Measurements from ENCODE around the gene OR2B3.

DNA sequence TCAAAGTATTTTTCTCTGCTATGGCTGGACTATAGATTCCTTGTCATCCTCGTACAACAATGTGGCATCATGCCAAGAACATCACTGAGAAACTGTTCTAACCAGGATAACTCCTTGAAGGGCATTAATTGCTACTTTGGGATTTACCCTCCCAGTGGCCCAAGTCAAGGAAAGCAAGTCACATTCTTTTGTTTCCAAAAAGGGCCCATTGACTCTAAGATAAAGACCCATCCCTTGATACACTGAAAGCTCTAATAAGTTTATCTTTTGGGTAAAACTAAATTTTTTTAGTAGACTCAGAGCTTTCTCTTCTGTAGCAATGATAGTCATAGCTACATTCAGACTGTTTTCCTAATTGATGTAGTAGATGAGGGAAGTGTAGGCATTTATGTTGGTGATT lies 20.6 kb upstream of the OR2B3 start, which contains the start of gene OR2J3:
- TF ChIP-seq REST (IDR thresholded peaks at IDR 0.05; ENCODE audit: unreplicated experiment) (no peak), EZH2phosphoT487 (IDR thresholded peaks at IDR 0.05; ENCODE audit: unreplicated experiment) (no peak), EZH2 (IDR thresholded peaks at IDR 0.05; ENCODE audit: low read depth, unreplicated experiment) (no peak), ZNF114 (CRISPR knock-in tag; IDR thresholded peaks at IDR 0.05) (no peak), JUNB (IDR thresholded peaks at IDR 0.05; ENCODE audit: unreplicated experiment) (no peak), POLR2AphosphoS5 (IDR thresholded peaks at IDR 0.05; ENCODE audit: low read depth) (no peak), CREB1 (CRISPR knock-in tag; IDR thresholded peaks at IDR 0.05; ENCODE audit: low read depth) (no peak), STAT1 (IDR thresholded peaks at IDR 0.05; ENCODE audit: unreplicated experiment) (no peak), NANOG (IDR thresholded peaks at IDR 0.05; ENCODE audit: borderline replicate concordance) (no peak), ZNF331 (CRISPR knock-in tag; IDR thresholded peaks at IDR 0.05; ENCODE audit: low read depth) (no peak)
- TF ChIP-seq, protein P1, sequence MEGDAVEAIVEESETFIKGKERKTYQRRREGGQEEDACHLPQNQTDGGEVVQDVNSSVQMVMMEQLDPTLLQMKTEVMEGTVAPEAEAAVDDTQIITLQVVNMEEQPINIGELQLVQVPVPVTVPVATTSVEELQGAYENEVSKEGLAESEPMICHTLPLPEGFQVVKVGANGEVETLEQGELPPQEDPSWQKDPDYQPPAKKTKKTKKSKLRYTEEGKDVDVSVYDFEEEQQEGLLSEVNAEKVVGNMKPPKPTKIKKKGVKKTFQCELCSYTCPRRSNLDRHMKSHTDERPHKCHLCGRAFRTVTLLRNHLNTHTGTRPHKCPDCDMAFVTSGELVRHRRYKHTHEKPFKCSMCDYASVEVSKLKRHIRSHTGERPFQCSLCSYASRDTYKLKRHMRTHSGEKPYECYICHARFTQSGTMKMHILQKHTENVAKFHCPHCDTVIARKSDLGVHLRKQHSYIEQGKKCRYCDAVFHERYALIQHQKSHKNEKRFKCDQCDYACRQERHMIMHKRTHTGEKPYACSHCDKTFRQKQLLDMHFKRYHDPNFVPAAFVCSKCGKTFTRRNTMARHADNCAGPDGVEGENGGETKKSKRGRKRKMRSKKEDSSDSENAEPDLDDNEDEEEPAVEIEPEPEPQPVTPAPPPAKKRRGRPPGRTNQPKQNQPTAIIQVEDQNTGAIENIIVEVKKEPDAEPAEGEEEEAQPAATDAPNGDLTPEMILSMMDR (conservative IDR thresholded peaks at IDR 0.05; ENCODE audit: low read depth in 2 of 2): no peak
- TF ChIP-seq, protein P2, sequence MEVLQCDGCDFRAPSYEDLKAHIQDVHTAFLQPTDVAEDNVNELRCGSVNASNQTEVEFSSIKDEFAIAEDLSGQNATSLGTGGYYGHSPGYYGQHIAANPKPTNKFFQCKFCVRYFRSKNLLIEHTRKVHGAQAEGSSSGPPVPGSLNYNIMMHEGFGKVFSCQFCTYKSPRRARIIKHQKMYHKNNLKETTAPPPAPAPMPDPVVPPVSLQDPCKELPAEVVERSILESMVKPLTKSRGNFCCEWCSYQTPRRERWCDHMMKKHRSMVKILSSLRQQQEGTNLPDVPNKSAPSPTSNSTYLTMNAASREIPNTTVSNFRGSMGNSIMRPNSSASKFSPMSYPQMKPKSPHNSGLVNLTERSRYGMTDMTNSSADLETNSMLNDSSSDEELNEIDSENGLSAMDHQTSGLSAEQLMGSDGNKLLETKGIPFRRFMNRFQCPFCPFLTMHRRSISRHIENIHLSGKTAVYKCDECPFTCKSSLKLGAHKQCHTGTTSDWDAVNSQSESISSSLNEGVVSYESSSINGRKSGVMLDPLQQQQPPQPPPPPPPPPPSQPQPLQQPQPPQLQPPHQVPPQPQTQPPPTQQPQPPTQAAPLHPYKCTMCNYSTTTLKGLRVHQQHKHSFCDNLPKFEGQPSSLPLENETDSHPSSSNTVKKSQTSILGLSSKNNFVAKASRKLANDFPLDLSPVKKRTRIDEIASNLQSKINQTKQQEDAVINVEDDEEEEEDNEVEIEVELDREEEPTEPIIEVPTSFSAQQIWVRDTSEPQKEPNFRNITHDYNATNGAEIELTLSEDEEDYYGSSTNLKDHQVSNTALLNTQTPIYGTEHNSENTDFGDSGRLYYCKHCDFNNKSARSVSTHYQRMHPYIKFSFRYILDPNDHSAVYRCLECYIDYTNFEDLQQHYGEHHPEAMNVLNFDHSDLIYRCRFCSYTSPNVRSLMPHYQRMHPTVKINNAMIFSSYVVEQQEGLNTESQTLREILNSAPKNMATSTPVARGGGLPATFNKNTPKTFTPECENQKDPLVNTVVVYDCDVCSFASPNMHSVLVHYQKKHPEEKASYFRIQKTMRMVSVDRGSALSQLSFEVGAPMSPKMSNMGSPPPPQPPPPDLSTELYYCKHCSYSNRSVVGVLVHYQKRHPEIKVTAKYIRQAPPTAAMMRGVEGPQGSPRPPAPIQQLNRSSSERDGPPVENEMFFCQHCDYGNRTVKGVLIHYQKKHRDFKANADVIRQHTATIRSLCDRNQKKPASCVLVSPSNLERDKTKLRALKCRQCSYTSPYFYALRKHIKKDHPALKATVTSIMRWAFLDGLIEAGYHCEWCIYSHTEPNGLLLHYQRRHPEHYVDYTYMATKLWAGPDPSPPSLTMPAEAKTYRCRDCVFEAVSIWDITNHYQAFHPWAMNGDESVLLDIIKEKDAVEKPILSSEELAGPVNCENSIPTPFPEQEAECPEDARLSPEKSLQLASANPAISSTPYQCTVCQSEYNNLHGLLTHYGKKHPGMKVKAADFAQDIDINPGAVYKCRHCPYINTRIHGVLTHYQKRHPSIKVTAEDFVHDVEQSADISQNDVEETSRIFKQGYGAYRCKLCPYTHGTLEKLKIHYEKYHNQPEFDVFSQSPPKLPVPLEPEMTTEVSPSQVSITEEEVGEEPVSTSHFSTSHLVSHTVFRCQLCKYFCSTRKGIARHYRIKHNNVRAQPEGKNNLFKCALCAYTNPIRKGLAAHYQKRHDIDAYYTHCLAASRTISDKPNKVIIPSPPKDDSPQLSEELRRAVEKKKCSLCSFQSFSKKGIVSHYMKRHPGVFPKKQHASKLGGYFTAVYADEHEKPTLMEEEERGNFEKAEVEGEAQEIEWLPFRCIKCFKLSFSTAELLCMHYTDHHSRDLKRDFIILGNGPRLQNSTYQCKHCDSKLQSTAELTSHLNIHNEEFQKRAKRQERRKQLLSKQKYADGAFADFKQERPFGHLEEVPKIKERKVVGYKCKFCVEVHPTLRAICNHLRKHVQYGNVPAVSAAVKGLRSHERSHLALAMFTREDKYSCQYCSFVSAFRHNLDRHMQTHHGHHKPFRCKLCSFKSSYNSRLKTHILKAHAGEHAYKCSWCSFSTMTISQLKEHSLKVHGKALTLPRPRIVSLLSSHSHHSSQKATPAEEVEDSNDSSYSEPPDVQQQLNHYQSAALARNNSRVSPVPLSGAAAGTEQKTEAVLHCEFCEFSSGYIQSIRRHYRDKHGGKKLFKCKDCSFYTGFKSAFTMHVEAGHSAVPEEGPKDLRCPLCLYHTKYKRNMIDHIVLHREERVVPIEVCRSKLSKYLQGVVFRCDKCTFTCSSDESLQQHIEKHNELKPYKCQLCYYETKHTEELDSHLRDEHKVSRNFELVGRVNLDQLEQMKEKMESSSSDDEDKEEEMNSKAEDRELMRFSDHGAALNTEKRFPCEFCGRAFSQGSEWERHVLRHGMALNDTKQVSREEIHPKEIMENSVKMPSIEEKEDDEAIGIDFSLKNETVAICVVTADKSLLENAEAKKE (CRISPR knock-in tag; IDR thresholded peaks at IDR 0.05): no peak
- TF ChIP-seq, protein P3, sequence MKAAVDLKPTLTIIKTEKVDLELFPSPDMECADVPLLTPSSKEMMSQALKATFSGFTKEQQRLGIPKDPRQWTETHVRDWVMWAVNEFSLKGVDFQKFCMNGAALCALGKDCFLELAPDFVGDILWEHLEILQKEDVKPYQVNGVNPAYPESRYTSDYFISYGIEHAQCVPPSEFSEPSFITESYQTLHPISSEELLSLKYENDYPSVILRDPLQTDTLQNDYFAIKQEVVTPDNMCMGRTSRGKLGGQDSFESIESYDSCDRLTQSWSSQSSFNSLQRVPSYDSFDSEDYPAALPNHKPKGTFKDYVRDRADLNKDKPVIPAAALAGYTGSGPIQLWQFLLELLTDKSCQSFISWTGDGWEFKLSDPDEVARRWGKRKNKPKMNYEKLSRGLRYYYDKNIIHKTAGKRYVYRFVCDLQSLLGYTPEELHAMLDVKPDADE (IDR thresholded peaks at IDR 0.05): no peak
